GM15510 (cell line): Measurements from ENCODE around the gene LYRM4.

Source experiments
- POLR2A ChIP-seq: IDR thresholded peaks from 3 replicates; pipeline ENCODE4 v1.6.1; 2011; ENCODE audit warnings: borderline replicate concordance; ENCODE audit not compliant: insufficient read length; ENCODE audit errors: extremely low read depth

LYRM4 gene

GRCh38 chr6:5146398-5146797, 114.4 kb downstream of the LYRM4 start:
- TF ChIP-seq POLR2A: no peak

- TF ChIP-seq POLR2A: no peak
These were observed 117.0 kb downstream of the LYRM4 start for GRCh38 chr6:5143634-5144311.

GRCh38 chr6:5142915-5143314, 117.8 kb downstream of the LYRM4 start:
- no peak for TF ChIP-seq POLR2A

- TF ChIP-seq POLR2A: no peak
These were observed 118.6 kb downstream of the LYRM4 start for GRCh38 chr6:5142131-5142530.

GRCh38 chr6:5141046-5141445, 119.7 kb downstream of the LYRM4 start:
- no peak for TF ChIP-seq POLR2A

DNA sequence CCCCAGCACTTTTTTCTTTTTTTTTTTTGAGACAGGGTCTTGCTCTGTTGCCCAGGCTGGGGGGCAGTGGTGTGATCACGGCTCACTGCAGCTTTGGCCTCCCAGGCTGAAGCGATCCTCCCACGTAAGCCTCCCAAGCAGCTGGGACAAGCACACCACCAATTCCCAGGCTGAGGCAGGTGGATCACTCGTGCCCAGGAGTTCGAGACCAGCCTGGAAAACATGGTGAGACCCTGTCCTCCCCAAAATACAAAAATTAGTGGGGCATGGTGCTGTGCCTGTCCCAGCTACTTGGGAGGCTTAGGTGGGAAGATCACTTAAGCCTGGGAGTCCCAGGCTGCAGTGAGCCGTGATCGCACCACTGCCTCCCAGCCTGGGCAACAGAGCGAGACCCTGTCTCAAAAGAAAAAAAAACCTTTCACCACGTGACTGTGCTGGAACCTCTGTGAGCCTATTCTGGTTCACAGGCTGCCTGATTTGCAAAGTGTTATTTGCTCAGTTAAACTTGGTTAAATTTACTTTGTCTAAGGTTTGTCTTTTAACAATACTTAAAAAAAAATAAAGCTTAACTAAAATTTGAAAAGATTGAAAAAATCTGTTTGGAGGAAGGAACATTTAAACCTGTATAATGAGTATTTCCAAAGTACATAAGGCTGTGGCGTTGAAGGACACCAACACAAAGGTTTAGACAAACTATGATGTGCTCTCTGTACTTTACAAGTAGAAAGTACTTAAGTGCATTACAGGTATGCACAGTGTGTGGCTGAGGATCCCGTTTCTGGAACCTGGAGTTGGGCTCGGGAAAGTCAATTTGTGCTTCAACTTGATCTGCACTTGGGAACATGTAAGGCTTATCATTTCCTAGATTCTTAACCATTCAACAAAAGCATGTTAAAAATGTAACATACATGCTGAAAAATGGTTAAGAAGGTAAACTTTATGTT, 120.7 kb downstream of the LYRM4 start:
- no peak for TF ChIP-seq POLR2A

DNA sequence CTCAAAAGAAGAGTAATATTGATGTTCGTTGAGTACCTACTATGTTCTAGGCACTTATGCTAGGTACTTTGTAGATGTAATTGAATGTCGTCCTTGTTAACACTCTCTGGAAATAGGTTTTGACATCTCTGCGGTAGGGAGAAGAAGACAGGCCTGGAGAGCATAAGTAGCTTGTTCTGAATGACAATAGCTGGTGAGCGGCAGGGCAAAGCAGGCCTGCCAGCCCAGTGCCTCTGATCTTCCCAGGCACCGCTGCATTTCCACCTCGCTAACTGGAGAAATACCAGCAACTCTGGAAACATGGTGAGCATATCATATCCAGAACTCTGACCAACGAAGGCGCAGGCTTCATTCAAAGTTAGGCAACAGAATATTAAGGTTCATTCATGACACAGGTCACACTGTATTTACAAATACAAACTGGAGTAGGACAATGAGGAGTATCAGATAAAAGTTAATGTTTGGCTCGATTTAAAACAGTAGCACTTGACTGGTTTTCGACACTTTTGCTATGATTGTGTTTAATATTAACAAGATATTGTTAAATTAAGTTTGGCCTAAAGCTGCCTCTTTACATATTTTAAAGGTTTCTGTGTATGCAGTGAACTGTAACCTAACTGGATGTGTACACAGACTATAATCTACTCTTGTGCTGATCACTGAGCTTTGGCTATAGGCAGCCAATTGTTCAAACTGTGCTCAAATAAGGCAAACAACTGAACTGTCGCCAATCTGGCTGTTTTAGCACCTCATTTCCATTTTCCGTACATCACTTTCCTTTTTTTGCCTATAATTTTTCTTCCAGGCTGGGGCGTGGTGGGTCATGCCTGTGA, 121.5 kb downstream of the LYRM4 start:
- no peak for TF ChIP-seq POLR2A

DNA sequence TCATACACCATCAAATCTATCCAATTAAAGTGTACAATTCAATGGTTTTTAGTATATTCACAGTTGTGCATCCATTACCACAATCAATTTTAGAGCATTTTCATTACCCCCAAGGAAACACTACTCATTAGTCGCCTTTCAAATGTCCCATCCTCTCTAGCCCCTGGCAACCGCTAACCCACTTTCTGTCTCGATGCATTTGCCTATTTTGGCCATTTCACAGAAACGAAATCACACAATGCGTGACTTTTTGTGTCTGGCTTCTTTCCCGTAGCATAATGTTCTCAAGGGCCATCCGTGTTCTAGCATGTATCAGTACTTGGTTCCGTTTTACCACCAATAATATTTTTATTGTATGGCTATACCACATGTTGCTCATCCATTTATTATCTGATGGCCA, 123.9 kb downstream of the LYRM4 start:
- TF ChIP-seq POLR2A: no peak

GRCh38 chr6:5135788-5136376, 124.9 kb downstream of the LYRM4 start:
- TF ChIP-seq POLR2A: no peak

- TF ChIP-seq POLR2A: no peak
These were observed 126.8 kb downstream of the LYRM4 start for GRCh38 chr6:5133943-5134342.

DNA sequence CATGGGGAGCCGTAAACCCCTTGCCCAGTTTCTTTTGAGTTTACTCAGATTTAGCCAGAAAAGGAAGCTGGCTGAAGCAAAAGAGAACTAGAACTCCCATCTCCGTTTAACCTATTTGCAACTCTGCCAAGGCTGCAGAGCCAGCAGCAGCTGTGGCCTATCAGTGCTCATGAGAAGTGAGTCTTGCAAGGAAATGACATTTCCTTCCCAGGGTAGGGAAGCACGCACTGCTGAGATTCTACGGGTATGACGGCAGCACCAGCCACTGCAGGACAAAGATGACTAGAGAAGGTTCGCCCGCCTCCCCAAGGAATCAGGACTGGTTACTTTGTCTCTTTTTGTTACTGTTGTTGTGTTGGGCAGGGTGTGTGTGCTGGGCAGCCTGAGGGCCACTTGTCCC, 128.0 kb downstream of the LYRM4 start:
- no peak for TF ChIP-seq POLR2A

GRCh38 chr6:5130135-5130866, 130.4 kb downstream of the LYRM4 start:
- TF ChIP-seq POLR2A: no peak

GRCh38 chr6:5128351-5128750, 132.4 kb downstream of the LYRM4 start:
- no peak for TF ChIP-seq POLR2A

DNA sequence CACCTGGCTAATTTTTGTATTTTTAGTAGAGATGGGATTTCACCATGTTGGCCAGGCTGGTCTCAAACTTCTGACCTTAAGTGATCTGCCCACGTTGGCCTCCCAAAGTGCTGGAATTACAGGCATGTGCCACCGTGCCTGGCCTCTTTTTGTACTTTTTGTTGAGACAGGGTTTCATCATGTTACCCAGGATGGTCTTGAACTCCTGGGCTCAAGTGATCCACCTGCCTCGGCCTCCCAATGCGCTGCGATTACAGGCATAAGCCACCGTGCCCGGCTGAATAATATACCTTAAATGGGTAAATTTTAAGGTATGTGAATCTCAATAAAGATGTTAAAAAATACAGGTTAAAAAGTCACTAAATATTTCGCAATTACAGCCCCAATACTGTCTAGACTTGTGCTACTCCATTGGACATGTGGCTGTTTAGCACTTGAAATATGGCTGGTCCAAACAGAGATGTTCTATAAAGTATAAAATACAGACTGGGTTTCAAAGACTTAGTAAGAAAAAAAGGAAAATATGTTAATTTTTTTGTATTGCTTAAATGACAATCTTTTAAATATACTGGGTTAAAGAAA, 133.6 kb downstream of the LYRM4 start:
- no peak for TF ChIP-seq POLR2A

- TF ChIP-seq POLR2A: no peak
These were observed 134.5 kb downstream of the LYRM4 start for GRCh38 chr6:5126214-5126613.
